ENCODE data around the gene PPM1E. TPM values are rescaled to one million over a fixed set of nuclear protein-coding genes. Genes with fewer than 3 reads are reported as not detected.
A peak's percentile ranks its signal among the peaks of the same experiment; 100 is the strongest.

The PPM1E gene
- 7.1 and 7.3 TPM in 2 replicates for total RNA-seq (2021)
- long read RNA-seq, partial matches to known transcripts, result 0 of 4 reads
- long read RNA-seq, other reads (novel, unspliced or antisense), result 4 of 4 reads

- Histone ChIP-seq H3K4ac (ENCODE audit: low read depth, low read length) (no peak within 1 kb of the TSS), H3K14ac (ENCODE audit: insufficient read depth, low read length) (peak within 1 kb of the TSS; percentile 83; the same call in 1 of the 2 replicates), H3K79me2 (ENCODE audit: insufficient read depth, low read length) (no peaks in the 10 kb centered on the region), H2BK20ac (ENCODE audit: low read depth, low read length, poor library complexity, severe bottlenecking) (no peak within 1 kb of the TSS), H2AK5ac (ENCODE audit: insufficient read length, low read length) (no peak within 1 kb of the TSS), H4K5ac (ENCODE audit: insufficient read length, low read depth, low read length) (no peak within 1 kb of the TSS), H4K91ac (ENCODE audit: insufficient read length, low read depth, low read length) (no peak within 1 kb of the TSS), H3K9me3 (ENCODE audit: control insufficient read depth, low read depth, low read length) (no peaks in the 10 kb centered on the region), H3K56ac (ENCODE audit: insufficient read length, low read depth, low read length) (no peak within 1 kb of the TSS), H2BK120ac (ENCODE audit: low read depth, low read length, poor library complexity, severe bottlenecking) (no peak within 1 kb of the TSS), H3K4me1 (ENCODE audit: insufficient read depth, low read length) (no peaks in the 10 kb centered on the region; the same call in 1 of the 2 replicates), H3K18ac (ENCODE audit: insufficient read length, low read depth, low read length) (peak within 1 kb of the TSS; percentile 78), H3K23ac (ENCODE audit: insufficient read length, low read depth, low read length) (no peak within 1 kb of the TSS), H3K27ac (ENCODE audit: insufficient read length, low read depth, low read length) (no peak within 1 kb of the TSS), H4K8ac (replicated peaks; ENCODE audit: insufficient read length, low read depth, low read length) (no peak within 1 kb of the TSS), H2AFZ (ENCODE audit: low read length) (peak within 1 kb of the TSS; percentile 88), H3K9ac (ENCODE audit: extremely low read depth, insufficient read length, low read length) (peak within 1 kb of the TSS; percentile 72), H3K79me1 (ENCODE audit: insufficient read depth, low read depth, low read length, poor library complexity, severe bottlenecking) (no peaks in the 10 kb centered on the region), H3K4me2 (ENCODE audit: insufficient read depth, insufficient read length, low read length) (peak within 1 kb of the TSS; percentile 97), H2BK5ac (ENCODE audit: insufficient read length, low read length) (no peak within 1 kb of the TSS), H2BK12ac (ENCODE audit: insufficient read length, low read depth, low read length) (no peak within 1 kb of the TSS), H3K23me2 (ENCODE audit: insufficient read length, low read depth, low read length, poor library complexity, severe bottlenecking) (peaks cover 7% of the 10 kb centered on the region), H2BK15ac (ENCODE audit: low read depth, low read length) (no peak within 1 kb of the TSS), H4K20me1 (ENCODE audit: control insufficient read depth, insufficient read depth, insufficient read length) (no peaks in the 10 kb centered on the region), H3K27me3 (ENCODE audit: insufficient read depth, low read length) (no peaks in the 10 kb centered on the region), H3T11ph (ENCODE audit: low read length) (no peak within 1 kb of the TSS)
- peak; percentile 96 for DNase-seq
- no peaks in the 10 kb centered on the region; a peak in 1 of 7 replicates for H3K36me3 Mint-ChIP-seq (ENCODE audit: insufficient read depth in 1 of 3, low read depth in 3 of 3)
- H3K9me3 Mint-ChIP-seq, result no peaks in the 10 kb centered on the region
- WGBS (ENCODE audit: extremely low coverage, insufficient read length, low lambda C conversion rate), result no CpG with 5 or more reads among the region's 71 CpGs
- TF ChIP-seq, protein P1, sequence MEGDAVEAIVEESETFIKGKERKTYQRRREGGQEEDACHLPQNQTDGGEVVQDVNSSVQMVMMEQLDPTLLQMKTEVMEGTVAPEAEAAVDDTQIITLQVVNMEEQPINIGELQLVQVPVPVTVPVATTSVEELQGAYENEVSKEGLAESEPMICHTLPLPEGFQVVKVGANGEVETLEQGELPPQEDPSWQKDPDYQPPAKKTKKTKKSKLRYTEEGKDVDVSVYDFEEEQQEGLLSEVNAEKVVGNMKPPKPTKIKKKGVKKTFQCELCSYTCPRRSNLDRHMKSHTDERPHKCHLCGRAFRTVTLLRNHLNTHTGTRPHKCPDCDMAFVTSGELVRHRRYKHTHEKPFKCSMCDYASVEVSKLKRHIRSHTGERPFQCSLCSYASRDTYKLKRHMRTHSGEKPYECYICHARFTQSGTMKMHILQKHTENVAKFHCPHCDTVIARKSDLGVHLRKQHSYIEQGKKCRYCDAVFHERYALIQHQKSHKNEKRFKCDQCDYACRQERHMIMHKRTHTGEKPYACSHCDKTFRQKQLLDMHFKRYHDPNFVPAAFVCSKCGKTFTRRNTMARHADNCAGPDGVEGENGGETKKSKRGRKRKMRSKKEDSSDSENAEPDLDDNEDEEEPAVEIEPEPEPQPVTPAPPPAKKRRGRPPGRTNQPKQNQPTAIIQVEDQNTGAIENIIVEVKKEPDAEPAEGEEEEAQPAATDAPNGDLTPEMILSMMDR (conservative IDR thresholded peaks at IDR 0.05), result no peak
- H3K4me3 Mint-ChIP-seq, result peak within 1 kb of the TSS; percentile 94 to 96
- H3K27me3 Mint-ChIP-seq (ENCODE audit: low read depth), result peaks cover 47% of the 10 kb centered on the region
- H3K4me1 Mint-ChIP-seq, result peaks cover 10 to 14% of the 10 kb centered on the region in 2 experiments
- peak within 1 kb of the TSS in 2 of 3 experiments; percentile 73 to 84; a peak in 4 of 7 replicates for H3K27ac Mint-ChIP-seq
These were observed at the start of gene PPM1E for GRCh38 chr17:58755577-58756245. PPM1E (plus strand) TSS chr17:58755854.

Measured in H9 (cell line).